Neural cell (in vitro differentiated cells): ENCODE results near the gene STX1A. TPM values are rescaled to one million over a fixed set of nuclear protein-coding genes. Genes with fewer than 3 reads are reported as not detected.
A peak's percentile ranks its signal among the peaks of the same experiment; 100 is the strongest.

Experiments used
- H2AFZ ChIP-seq: fragments of 200-600, 300-800 bp; sonication (generic), shearing (Covaris generic); 2 replicates; pipeline ENCODE4 v1.6.0; 2014; ENCODE audit warnings: low read depth, mild to moderate bottlenecking, antibody characterized with exemption, low read length, moderate library complexity
- H3F3A ChIP-seq: fragments of 200-600 bp; shearing (Covaris generic); 2 replicates; pipeline ENCODE4 v1.6.1; 2016; ENCODE audit warnings: mild to moderate bottlenecking, moderate library complexity, mixed read lengths, antibody characterized with exemption, low read length; ENCODE audit not compliant: insufficient read depth, poor library complexity, severe bottlenecking
- H3K27ac ChIP-seq: fragments of 200-600, 300-800 bp; sonication (generic), shearing (Covaris generic); 2 replicates; pipeline ENCODE4 v1.5.1; 2014; ENCODE audit warnings: mild to moderate bottlenecking, low read length, moderate library complexity
- H3K27me3 ChIP-seq: fragments of 300-800, 200-600 bp; sonication (generic), shearing (Covaris generic); 2 replicates; pipeline ENCODE4 v1.6.0; 2014; ENCODE audit warnings: mild to moderate bottlenecking, low read depth, low read length, moderate library complexity; ENCODE audit not compliant: insufficient read depth
- H3K36me3 ChIP-seq: fragments of 300-800, 200-600 bp; sonication (generic), shearing (Covaris generic); 2 replicates; pipeline ENCODE4 v1.5.1; 2014; ENCODE audit warnings: mild to moderate bottlenecking, antibody characterized with exemption, low read length, moderate library complexity; ENCODE audit not compliant: insufficient read depth
- H3K4me2 ChIP-seq: fragments of 300-800, 200-600 bp; sonication (generic), shearing (Covaris generic); 2 replicates; pipeline ENCODE4 v1.6.0; 2014; ENCODE audit warnings: mild to moderate bottlenecking, low read length
- H3K4me3 ChIP-seq: fragments of 300-800, 200-600 bp; sonication (generic), shearing (Covaris generic); 2 replicates; pipeline ENCODE4 v1.5.1; 2014; ENCODE audit warnings: mild to moderate bottlenecking, low read length, moderate library complexity
- H3K79me2 ChIP-seq: fragments of 200-600 bp; shearing (Covaris generic); replicated peaks from 2 replicates; pipeline ENCODE4 v1.6.0; 2014; ENCODE audit warnings: mild to moderate bottlenecking, low read length, moderate library complexity; ENCODE audit not compliant: insufficient read depth
- H3K9ac ChIP-seq: fragments of 300-800, 200-600 bp; sonication (generic), shearing (Covaris generic); 2 replicates; pipeline ENCODE4 v1.6.1; 2016; ENCODE audit warnings: mild to moderate bottlenecking, low read length, mixed read lengths
- H3K9me2 ChIP-seq: fragments of 200-600 bp; shearing (Covaris generic); 2 replicates; pipeline ENCODE4 v1.6.1; 2016; ENCODE audit warnings: mild to moderate bottlenecking, low read length, mixed read lengths; ENCODE audit not compliant: insufficient read depth
- H3K9me3 ChIP-seq: fragments of 200-600, 300-800 bp; sonication (generic), shearing (Covaris generic); 2 replicates; pipeline ENCODE4 v1.6.1; 2016; ENCODE audit warnings: mild to moderate bottlenecking, mixed run types, low read length, moderate library complexity, mixed read lengths
- H4K20me1 ChIP-seq: fragments of 200-600 bp; shearing (Covaris generic); 2 replicates; pipeline ENCODE4 v1.6.1; 2016; ENCODE audit warnings: mild to moderate bottlenecking, mixed run types; ENCODE audit not compliant: insufficient read depth
- CTCF ChIP-seq: fragments of 450-650 bp; IDR thresholded peaks from 2 replicates; pipeline ENCODE4 v1.5.1; 2014; ENCODE audit warnings: antibody characterized with exemption, mild to moderate bottlenecking, moderate library complexity; ENCODE audit not compliant: poor library complexity, severe bottlenecking
- EP300 ChIP-seq: fragments of 450-650 bp; conservative IDR thresholded peaks from 2 replicates; pipeline ENCODE4 v1.6.1; 2014; ENCODE audit warnings: antibody characterized with exemption, mild to moderate bottlenecking, moderate library complexity; ENCODE audit not compliant: poor library complexity, severe bottlenecking
- EZH2 ChIP-seq: fragments of 200-600, 300-800 bp; shearing (Covaris generic), sonication (generic); IDR thresholded peaks from 2 replicates; pipeline ENCODE4 v1.6.1; 2014; ENCODE audit warnings: antibody characterized with exemption, low read length, borderline replicate concordance, mild to moderate bottlenecking; ENCODE audit not compliant: insufficient read depth, poor library complexity, severe bottlenecking
- MXI1 ChIP-seq: fragments of 450-650 bp; conservative IDR thresholded peaks from 2 replicates; pipeline ENCODE4 v1.6.1; 2014; ENCODE audit warnings: antibody characterized with exemption, mild to moderate bottlenecking; ENCODE audit not compliant: poor library complexity, severe bottlenecking
- POLR2AphosphoS5 ChIP-seq: IDR thresholded peaks from 2 replicates; pipeline ENCODE4 v1.6.1; 2012
- RAD21 ChIP-seq: fragments of 450-650 bp; conservative IDR thresholded peaks from 2 replicates; pipeline ENCODE4 v1.6.1; 2014; ENCODE audit warnings: antibody characterized with exemption, mild to moderate bottlenecking, moderate library complexity
- REST ChIP-seq: IDR thresholded peaks from 2 replicates; pipeline ENCODE4 v1.6.1; 2012; ENCODE audit warnings: borderline replicate concordance
- SMC3 ChIP-seq: fragments of 450-650 bp; conservative IDR thresholded peaks from 2 replicates; pipeline ENCODE4 v1.6.1; 2014; ENCODE audit warnings: antibody characterized with exemption, mild to moderate bottlenecking, moderate library complexity; ENCODE audit not compliant: poor library complexity
- TAF1 ChIP-seq: IDR thresholded peaks from 2 replicates; pipeline ENCODE4 v1.6.1; 2012; ENCODE audit warnings: low read depth
- polyA plus RNA-seq: library from polyadenylated mRNA; depleted of rRNA; stranded (reverse); fragments of >200 nt; gene quantifications from 2 replicates; pipeline ENCODE4 v1.2.3, GENCODE V29; 2014

Gene STX1A
- polyA plus RNA-seq, 1 donor from 2014 or later, result 123 TPM

- no peak overlapping the region for H3K27ac ChIP-seq
Observed at GRCh38 chr7:73702226-73702625, 17.2 kb downstream of the STX1A start.

GRCh38 chr7:73701357-73701995 is 18.0 kb downstream of the STX1A start:
- Histone ChIP-seq H3F3A (no peaks in the 10 kb centered on the region), H3K4me3 (no peak overlapping the region), H4K20me1 (no peaks in the 10 kb centered on the region), H3K4me2 (no peak overlapping the region), H3K9ac (no peak overlapping the region), H3K27ac (no peak overlapping the region), H3K79me2 (no peaks in the 10 kb centered on the region), H3K9me3 (no peaks in the 10 kb centered on the region), H3K36me3 (no peaks in the 10 kb centered on the region), H3K27me3 (no peaks in the 10 kb centered on the region), H3K9me2 (no peaks in the 10 kb centered on the region), H2AFZ (no peak overlapping the region)
- no peak for TF ChIP-seq EP300
- peak; percentile 46 for TF ChIP-seq CTCF

More at GRCh38 chr7:73702226-73702625, 17.2 kb downstream of the STX1A start:
- Histone ChIP-seq H4K20me1 (no peaks in the 10 kb centered on the region), H3K9me3 (no peaks in the 10 kb centered on the region), H3K79me2 (no peaks in the 10 kb centered on the region), H3K36me3 (no peaks in the 10 kb centered on the region), H3K9ac (no peak overlapping the region), H3K4me3 (no peak overlapping the region), H3F3A (no peaks in the 10 kb centered on the region), H3K9me2 (no peaks in the 10 kb centered on the region), H3K4me2 (no peak overlapping the region), H3K27me3 (no peaks in the 10 kb centered on the region), H2AFZ (no peak overlapping the region)
- no peak for TF ChIP-seq TAF1
- TF ChIP-seq SMC3, result no peak
- no peak for TF ChIP-seq MXI1
- TF ChIP-seq REST, result no peak
- TF ChIP-seq EZH2, result no peak
- no peak for TF ChIP-seq RAD21
- TF ChIP-seq CTCF, result no peak
- no peak for TF ChIP-seq POLR2AphosphoS5
- no peak for TF ChIP-seq EP300
